Activated T-helper 1 cell treated with anti-CD3 and anti-CD28 coated beads, Interleukin-12 subunit alpha, Interleukin-12 subunit beta, Interleukin-2, Interleukin-4 antibody, amounts not matched to agents 30 ng/mL and 10 ng/mL and 1 ng/mL, durations not matched to agents 14 hours and 24 hours and 36 hours (primary cell): ENCODE measurements around the gene GALNT6. TPM values are rescaled to one million over a fixed set of nuclear protein-coding genes. Genes with fewer than 3 reads are reported as not detected.
A peak's percentile ranks its signal among the peaks of the same experiment; 100 is the strongest.

Experiments
- DNase-seq: peaks from one replicate; pipeline ENCODE4 v3.0.0; 2021; ENCODE audit warnings: low spot score
- H3K27ac Mint-ChIP-seq: one replicate; pipeline ENCODE4 v1.8.0; 2021; ENCODE audit warnings: mild to moderate bottlenecking, mixed read lengths
- H3K27me3 Mint-ChIP-seq: one replicate; pipeline ENCODE4 v1.8.0; 2022; ENCODE audit warnings: mild to moderate bottlenecking, moderate library complexity, mixed read lengths; ENCODE audit not compliant: insufficient read depth
- H3K36me3 Mint-ChIP-seq: one replicate; pipeline ENCODE4 v1.8.0; 2021; ENCODE audit warnings: low read depth, mixed read lengths
- H3K4me1 Mint-ChIP-seq: one replicate; pipeline ENCODE4 v1.8.0; 2021; ENCODE audit warnings: low read depth, mixed read lengths
- H3K4me3 Mint-ChIP-seq: one replicate; pipeline ENCODE4 v1.8.0; 2021; ENCODE audit warnings: mild to moderate bottlenecking, moderate library complexity, mixed read lengths
- H3K9me3 Mint-ChIP-seq: one replicate; pipeline ENCODE4 v1.8.0; 2021; ENCODE audit warnings: mixed read lengths
- intact Hi-C: fragments of 100-400 bp; cut with micrococcal nuclease; formaldehyde crosslinking; loops from one replicate; pipeline ENCODE4 v1.15.1; 2024
- total RNA-seq: library from RNA; stranded (reverse); gene quantifications from 2 replicates; pipeline ENCODE4 v1.2.3, GENCODE V29; 2022

The GALNT6 gene
- total RNA-seq, 1 donor from 2014 or later, result 12.4 TPM

- H3K4me3 Mint-ChIP-seq, result no peak overlapping the region
- peaks cover 20% of the 10 kb centered on the region for H3K27me3 Mint-ChIP-seq
- intact Hi-C loops, result no loop called here
Measured at GRCh38 chr12:51401486-51401885, 10.3 kb upstream of the GALNT6 start.

GRCh38 chr12:51401020-51401419 is 9.8 kb upstream of the GALNT6 start:
- Mint-ChIP-seq H3K4me3 (no peak overlapping the region), H3K27me3 (peaks cover 20% of the 10 kb centered on the region), H3K27ac (no peak overlapping the region), H3K9me3 (no peaks in the 10 kb centered on the region), H3K4me1 (peaks cover 2% of the 10 kb centered on the region), H3K36me3 (no peaks in the 10 kb centered on the region)
- no peak for DNase-seq
- intact Hi-C loops, result no loop called here

More at GRCh38 chr12:51401486-51401885, 10.3 kb upstream of the GALNT6 start:
- Mint-ChIP-seq H3K9me3 (no peaks in the 10 kb centered on the region), H3K27ac (no peak overlapping the region), H3K4me1 (no peaks in the 10 kb centered on the region), H3K36me3 (no peaks in the 10 kb centered on the region)
- DNase-seq, result no peak

GRCh38 chr12:51399891-51400290 is 8.7 kb upstream of the GALNT6 start:
- intact Hi-C loops, result loop anchor here (10.0 kb wide), 1 partner anchor 575 kb away; no protein-coding TSS in a partner anchor
- Mint-ChIP-seq H3K36me3 (no peaks in the 10 kb centered on the region), H3K4me3 (no peak overlapping the region), H3K4me1 (peaks cover 14% of the 10 kb centered on the region), H3K27me3 (peaks cover 20% of the 10 kb centered on the region), H3K27ac (no peak overlapping the region), H3K9me3 (no peaks in the 10 kb centered on the region)
- no peak for DNase-seq

- Mint-ChIP-seq H3K4me1 (peaks cover 36% of the 10 kb centered on the region), H3K27me3 (peaks cover 20% of the 10 kb centered on the region), H3K9me3 (no peaks in the 10 kb centered on the region), H3K4me3 (no peak overlapping the region), H3K36me3 (no peaks in the 10 kb centered on the region), H3K27ac (no peak overlapping the region)
- DNase-seq, result no peak
- intact Hi-C loops, result loop anchor here (10.0 kb wide), 1 partner anchor 577 kb away; no protein-coding TSS in a partner anchor
Measured at GRCh38 chr12:51397670-51398069, 6.5 kb upstream of the GALNT6 start.

GRCh38 chr12:51395283-51396230 is 4.4 kb upstream of the GALNT6 start:
- no peaks in the 10 kb centered on the region for H3K36me3 Mint-ChIP-seq
- intact Hi-C loops, result loop anchor here (1.0 to 10.0 kb wide), 2 partner anchors 26 to 579 kb away; no protein-coding TSS in a partner anchor
- peaks cover 16% of the 10 kb centered on the region for H3K27me3 Mint-ChIP-seq
- H3K4me1 Mint-ChIP-seq, result peaks cover 45% of the 10 kb centered on the region
- peak; percentile 29 for DNase-seq
- H3K9me3 Mint-ChIP-seq, result no peaks in the 10 kb centered on the region
- H3K4me3 Mint-ChIP-seq, result peak overlapping the region; percentile 58
- peak overlapping the region; percentile 20 for H3K27ac Mint-ChIP-seq

- intact Hi-C loops, result loop anchor here (10.0 kb wide), 1 partner anchor 581 kb away; no protein-coding TSS in a partner anchor
- no peaks in the 10 kb centered on the region for H3K36me3 Mint-ChIP-seq
- peak; percentile 32 for DNase-seq
- H3K27ac Mint-ChIP-seq, result peak overlapping the region; percentile 66
- H3K9me3 Mint-ChIP-seq, result no peaks in the 10 kb centered on the region
- peaks cover 58% of the 10 kb centered on the region for H3K4me1 Mint-ChIP-seq
- H3K4me3 Mint-ChIP-seq, result peak overlapping the region; percentile 72
- peaks cover 11% of the 10 kb centered on the region for H3K27me3 Mint-ChIP-seq
Measured at GRCh38 chr12:51393676-51394545, 2.7 kb upstream of the GALNT6 start.

GRCh38 chr12:51392556-51393237 is 1.5 kb upstream of the GALNT6 start:
- Mint-ChIP-seq H3K4me3 (peak overlapping the region; percentile 72), H3K36me3 (no peaks in the 10 kb centered on the region), H3K27me3 (peaks cover 5% of the 10 kb centered on the region), H3K4me1 (peaks cover 70% of the 10 kb centered on the region), H3K27ac (peak overlapping the region; percentile 13), H3K9me3 (no peaks in the 10 kb centered on the region)
- intact Hi-C loops, result loop anchor here (10.0 kb wide), 1 partner anchor 582 kb away; no protein-coding TSS in a partner anchor
- DNase-seq, result no peak

GRCh38 chr12:51390891-51391282 is 319 bp downstream of the GALNT6 start:
- Mint-ChIP-seq H3K4me3 (peak overlapping the region; percentile 90), H3K27me3 (peaks cover 2% of the 10 kb centered on the region), H3K27ac (peak overlapping the region; percentile 81), H3K36me3 (no peaks in the 10 kb centered on the region), H3K4me1 (peaks cover 69% of the 10 kb centered on the region), H3K9me3 (no peaks in the 10 kb centered on the region)
- intact Hi-C loops, result loop anchor here (1.0 to 10.0 kb wide), 2 partner anchors 22 to 584 kb away; no protein-coding TSS in a partner anchor
- no peak for DNase-seq

- H3K9me3 Mint-ChIP-seq, result no peaks in the 10 kb centered on the region
- H3K4me3 Mint-ChIP-seq, result peak overlapping the region; percentile 90
- peaks cover 65% of the 10 kb centered on the region for H3K4me1 Mint-ChIP-seq
- H3K36me3 Mint-ChIP-seq, result no peaks in the 10 kb centered on the region
- intact Hi-C loops, result loop anchor here (10.0 kb wide), 1 partner anchor 584 kb away; no protein-coding TSS in a partner anchor
- H3K27me3 Mint-ChIP-seq, result peaks cover 2% of the 10 kb centered on the region
- no peak for DNase-seq
- peak overlapping the region; percentile 54 for H3K27ac Mint-ChIP-seq
Measured at GRCh38 chr12:51390457-51390856, 749 bp downstream of the GALNT6 start.

GRCh38 chr12:51389302-51389999 is 1.8 kb downstream of the GALNT6 start:
- no peaks in the 10 kb centered on the region for H3K9me3 Mint-ChIP-seq

GRCh38 chr12:51388846-51389245 is 2.4 kb downstream of the GALNT6 start:
- Mint-ChIP-seq H3K4me1 (peaks cover 53% of the 10 kb centered on the region), H3K27ac (no peak overlapping the region), H3K27me3 (peaks cover 4% of the 10 kb centered on the region), H3K9me3 (no peaks in the 10 kb centered on the region), H3K4me3 (peak overlapping the region; percentile 4), H3K36me3 (no peaks in the 10 kb centered on the region)
- no peak for DNase-seq
- intact Hi-C loops, result no loop called here

More at GRCh38 chr12:51389302-51389999, 1.8 kb downstream of the GALNT6 start:
- Mint-ChIP-seq H3K27me3 (peaks cover 2% of the 10 kb centered on the region), H3K4me3 (no peak overlapping the region), H3K27ac (peak overlapping the region; percentile 16), H3K36me3 (no peaks in the 10 kb centered on the region), H3K4me1 (peaks cover 55% of the 10 kb centered on the region)
- intact Hi-C loops, result no loop called here
- no peak for DNase-seq
